WTC11 (cell line): ENCODE results near the gene SLFN14.

Experiments used
- ATF2 ChIP-seq: sonication (generic); formaldehyde crosslinking; IDR thresholded peaks from 2 replicates; pipeline ENCODE4 v1.8.1; 2022; ENCODE audit warnings: low read depth, missing genetic modification reagents, borderline replicate concordance
- CTCF ChIP-seq: fragments of 200-600 bp; IDR thresholded peaks from 2 replicates; pipeline ENCODE4 v1.8.0; 2022; ENCODE audit warnings: antibody characterized with exemption
- JUN ChIP-seq: sonication (generic); formaldehyde crosslinking; IDR thresholded peaks from 2 replicates; pipeline ENCODE4 v1.8.0; 2023; ENCODE audit warnings: mild to moderate bottlenecking, missing genetic modification reagents
- NFYB ChIP-seq: sonication (generic); formaldehyde crosslinking; conservative IDR thresholded peaks from 2 replicates; pipeline ENCODE4 v1.8.0; 2022; ENCODE audit warnings: low read depth, missing genetic modification reagents
- ZNF263 ChIP-seq: sonication (generic); formaldehyde crosslinking; IDR thresholded peaks from 2 replicates; pipeline ENCODE4 v1.8.1; 2022; ENCODE audit warnings: low read depth, mild to moderate bottlenecking, moderate library complexity, missing genetic modification reagents

- TF ChIP-seq JUN (CRISPR knock-in tag) (no peak), NFYB (CRISPR knock-in tag) (no peak), ATF2 (no peak), CTCF (no peak), ZNF263 (no peak)
Observed at GRCh38 chr17:35566968-35567367, 6.3 kb upstream of the SLFN14 start.
